ENCODE measurements around the gene FLNA. TPM values are rescaled to one million over a fixed set of nuclear protein-coding genes. Genes with fewer than 3 reads are reported as not detected.

Gene FLNA
- total RNA-seq, 1 experiment from 2014 or later, result 1,841 TPM

GRCh38 chrX:154354516-154354915 is 19.9 kb downstream of the FLNA start:
- POLR2A ChIA-PET (ENCODE audit: unreplicated experiment), result no interaction called here

DNA sequence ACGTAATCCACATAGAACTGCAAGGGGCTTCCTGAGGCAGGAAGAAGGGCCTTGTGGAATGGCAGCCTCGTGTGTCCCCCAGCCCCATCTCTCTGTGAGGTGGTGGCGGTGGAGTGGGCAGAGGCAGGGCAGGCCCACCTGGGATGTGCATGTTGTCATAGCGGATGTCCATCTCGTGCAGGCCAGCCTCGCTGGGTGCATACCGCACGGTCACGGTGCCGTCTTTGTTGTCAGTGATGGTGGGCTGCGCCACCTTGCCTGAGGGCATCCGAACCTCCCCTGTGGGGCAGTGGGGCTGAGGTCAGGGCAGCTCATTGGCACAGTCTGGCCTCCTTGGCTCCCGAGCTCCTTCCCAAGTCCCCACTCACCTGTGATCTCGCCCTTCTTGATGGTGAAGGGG is 20.4 kb downstream of the FLNA start:
- no TSS peak for BruUV-seq (replicated peaks)
- CTCF ChIA-PET, result no interaction called here
- H3K9me2 ChIP-seq (ENCODE audit: insufficient read depth), result no peaks in the 10 kb centered on the region
- H3K36me3 ChIP-seq (ENCODE audit: low read depth), result no peaks in the 10 kb centered on the region
- peak in 1 of 2 experiments; percentile 7 for DNase-seq
- intact Hi-C loops (cut with micrococcal nuclease; ENCODE audit: unreplicated experiment), result no loop called here
- H3K9me3 ChIP-seq (ENCODE audit: insufficient read depth, low read depth), result no peaks in the 10 kb centered on the region
- no peak overlapping the region for H2AFZ ChIP-seq
- no peaks in the 10 kb centered on the region for H3K79me2 ChIP-seq (ENCODE audit: low read depth)
- no peak overlapping the region for H3K4me3 ChIP-seq
- H3K27ac ChIP-seq, result no peak overlapping the region
- no peaks in the 10 kb centered on the region for H3K4me1 ChIP-seq (replicated peaks; ENCODE audit: insufficient read depth)
- H3K4me2 ChIP-seq, result no peak overlapping the region
- H4K20me1 ChIP-seq (ENCODE audit: insufficient read depth), result 0 out of 2 replicates have a peak, but pooled peaks cover 10% of the 10 kb centered on the region
- POLR2A ChIA-PET (ENCODE audit: unreplicated experiment), result interaction anchor here (1.0 kb wide), 1 partner anchor 16 kb away, joined by 3 read pairs; no protein-coding TSS in a partner anchor
- H3F3A ChIP-seq (ENCODE audit: insufficient read depth, low read depth), result peaks cover 5% of the 10 kb centered on the region; the same call in 1 of the 2 replicates
- no peak for TF ChIP-seq CTCF (conservative IDR thresholded peaks at IDR 0.05)
- no peak for TF ChIP-seq EZH2 (IDR thresholded peaks at IDR 0.05; ENCODE audit: low read depth)
- no peaks in the 10 kb centered on the region for H3K27me3 ChIP-seq (ENCODE audit: insufficient read depth, low read depth)

More at GRCh38 chrX:154354516-154354915, 19.9 kb downstream of the FLNA start:
- Histone ChIP-seq H2AFZ (no peak overlapping the region), H3K4me1 (replicated peaks; ENCODE audit: insufficient read depth) (no peaks in the 10 kb centered on the region), H4K20me1 (ENCODE audit: insufficient read depth) (0 out of 2 replicates have a peak, but pooled peaks cover 10% of the 10 kb centered on the region), H3K27me3 (ENCODE audit: insufficient read depth, low read depth) (no peaks in the 10 kb centered on the region), H3K4me2 (no peak overlapping the region), H3F3A (ENCODE audit: insufficient read depth, low read depth) (peaks cover 5% of the 10 kb centered on the region; the same call in 1 of the 2 replicates), H3K27ac (no peak overlapping the region), H3K79me2 (ENCODE audit: low read depth) (no peaks in the 10 kb centered on the region), H3K9me2 (ENCODE audit: insufficient read depth) (no peaks in the 10 kb centered on the region), H3K9me3 (ENCODE audit: insufficient read depth, low read depth) (no peaks in the 10 kb centered on the region), H3K4me3 (no peak overlapping the region), H3K36me3 (ENCODE audit: low read depth) (no peaks in the 10 kb centered on the region)
- intact Hi-C loops (cut with micrococcal nuclease; ENCODE audit: unreplicated experiment), result no loop called here
- TF ChIP-seq CTCF (conservative IDR thresholded peaks at IDR 0.05), result no peak
- no peak for TF ChIP-seq EZH2 (IDR thresholded peaks at IDR 0.05; ENCODE audit: low read depth)
- DNase-seq, result no peak
- CTCF ChIA-PET, result no interaction called here
- BruUV-seq (replicated peaks), result no TSS peak

- no peak overlapping the region for H3K27ac ChIP-seq
- H3F3A ChIP-seq (ENCODE audit: insufficient read depth, low read depth), result peaks cover 5% of the 10 kb centered on the region; the same call in 1 of the 2 replicates
- H3K4me1 ChIP-seq (replicated peaks; ENCODE audit: insufficient read depth), result no peaks in the 10 kb centered on the region
- H3K27me3 ChIP-seq (ENCODE audit: insufficient read depth, low read depth), result no peaks in the 10 kb centered on the region
- peak in 1 of 2 experiments; percentile 6 for DNase-seq
- H4K20me1 ChIP-seq (ENCODE audit: insufficient read depth), result 0 out of 2 replicates have a peak, but pooled peaks cover 10% of the 10 kb centered on the region
- no peaks in the 10 kb centered on the region for H3K9me3 ChIP-seq (ENCODE audit: insufficient read depth, low read depth)
- no peak overlapping the region for H2AFZ ChIP-seq
- ChIA-PET POLR2A (ENCODE audit: unreplicated experiment) (interaction anchor here (1.0 kb wide), 1 partner anchor 16 kb away, joined by 3 read pairs; no protein-coding TSS in a partner anchor), CTCF (no interaction called here)
- intact Hi-C loops (cut with micrococcal nuclease; ENCODE audit: unreplicated experiment), result no loop called here
- no peaks in the 10 kb centered on the region for H3K79me2 ChIP-seq (ENCODE audit: low read depth)
- H3K36me3 ChIP-seq (ENCODE audit: low read depth), result no peaks in the 10 kb centered on the region
- BruUV-seq (replicated peaks), result no TSS peak
- no peaks in the 10 kb centered on the region for H3K9me2 ChIP-seq (ENCODE audit: insufficient read depth)
- TF ChIP-seq CTCF (conservative IDR thresholded peaks at IDR 0.05) (no peak), EZH2 (IDR thresholded peaks at IDR 0.05; ENCODE audit: low read depth) (no peak)
- H3K4me2 ChIP-seq, result no peak overlapping the region
- no peak overlapping the region for H3K4me3 ChIP-seq
Observed at GRCh38 chrX:154353172-154353843, 21.1 kb downstream of the FLNA start.

Data from PC-9 (cell line).